GM19452 (cell line): Measurements from ENCODE around the gene NDUFS2.

Source experiments
- ATAC-seq: cut with Tn5 transposase; IDR thresholded peaks from one replicate; pipeline ENCODE4 v1.9.1; 2021; ENCODE audit not compliant: unreplicated experiment

The NDUFS2 gene

GRCh38 chr1:161172349-161172748 is 29.8 kb upstream of the NDUFS2 start:
- no peak for ATAC-seq

GRCh38 chr1:161172776-161173376 is 29.3 kb upstream of the NDUFS2 start:
- no peak for ATAC-seq

GRCh38 chr1:161173711-161174110 is 28.5 kb upstream of the NDUFS2 start:
- ATAC-seq, result no peak

DNA sequence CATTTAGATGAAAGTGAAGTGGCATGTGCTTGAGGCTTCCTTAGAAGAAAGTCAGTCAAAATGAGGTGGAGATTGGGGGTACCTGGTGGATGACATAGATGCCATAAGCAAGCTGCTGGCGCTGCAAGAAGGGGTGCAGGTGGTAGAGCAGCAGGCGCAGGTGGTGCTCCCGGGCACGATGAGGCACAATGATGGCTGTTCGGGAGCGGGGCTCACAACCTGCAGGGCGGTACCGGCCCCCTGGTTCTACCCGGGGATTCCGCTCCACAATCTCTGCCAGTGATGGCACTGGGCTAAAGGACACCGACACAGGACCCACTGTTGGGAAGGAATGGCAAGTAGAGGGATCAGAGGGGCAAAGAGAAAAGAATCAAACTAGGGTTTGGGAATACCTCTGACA is 27.3 kb upstream of the NDUFS2 start:
- no peak for ATAC-seq

- ATAC-seq, result no peak
These were observed 26.3 kb upstream of the NDUFS2 start for GRCh38 chr1:161175771-161176453.

- no peak for ATAC-seq
These were observed 25.6 kb upstream of the NDUFS2 start for GRCh38 chr1:161176468-161177111.

DNA sequence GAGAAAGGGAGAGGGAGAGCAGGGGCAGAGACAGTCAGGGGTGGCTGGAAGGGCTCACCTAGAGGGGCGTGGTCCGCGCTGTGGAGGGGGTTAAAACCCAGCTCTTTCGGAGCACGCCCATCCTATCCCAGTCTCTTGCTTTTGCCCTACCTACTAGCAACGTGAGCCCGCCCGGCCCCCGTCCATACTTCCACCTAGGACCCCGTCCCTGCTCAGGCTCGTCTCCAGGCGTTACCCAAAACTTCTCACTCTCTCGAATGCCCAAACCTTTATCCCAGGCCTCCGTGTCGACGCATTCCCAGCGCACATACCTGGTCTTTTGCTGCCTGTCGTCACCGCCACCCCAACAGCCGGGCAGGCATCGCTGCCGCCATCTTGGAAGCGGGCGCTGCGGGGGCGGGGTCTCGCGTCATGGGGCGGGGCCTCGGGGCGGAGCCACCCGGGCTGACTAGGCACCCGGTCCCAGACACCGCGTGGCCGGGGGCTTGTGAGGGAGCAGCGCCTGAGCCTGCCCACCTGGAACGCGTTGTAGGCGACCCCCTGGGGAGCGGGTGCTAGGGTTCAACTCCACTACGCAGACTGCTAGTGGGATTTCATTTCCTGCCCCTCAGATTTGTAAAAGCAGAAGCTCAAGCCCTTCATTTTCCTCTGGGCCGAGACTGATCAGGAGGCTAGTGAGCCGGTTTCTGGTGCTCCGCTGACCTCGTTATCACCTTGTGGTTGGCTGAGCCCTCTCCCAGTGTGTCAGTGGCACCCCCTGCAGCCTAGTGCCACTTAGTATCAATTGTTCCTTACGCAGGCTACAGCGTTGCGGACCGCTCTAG is 24.8 kb upstream of the NDUFS2 start, which contains the start of gene B4GALT3:
Gene B4GALT3 (minus strand): TSS at position 396 of the 824 bp plus-strand sequence. CDS start 1,447 bp downstream, outside the sequence.
- ATAC-seq, result peak; percentile 76

GRCh38 chr1:161177936-161178244 is 24.3 kb upstream of the NDUFS2 start:
- no peak for ATAC-seq

GRCh38 chr1:161179698-161180097 is 22.5 kb upstream of the NDUFS2 start:
- ATAC-seq, result no peak

GRCh38 chr1:161180639-161181038 is 21.5 kb upstream of the NDUFS2 start:
- no peak for ATAC-seq

DNA sequence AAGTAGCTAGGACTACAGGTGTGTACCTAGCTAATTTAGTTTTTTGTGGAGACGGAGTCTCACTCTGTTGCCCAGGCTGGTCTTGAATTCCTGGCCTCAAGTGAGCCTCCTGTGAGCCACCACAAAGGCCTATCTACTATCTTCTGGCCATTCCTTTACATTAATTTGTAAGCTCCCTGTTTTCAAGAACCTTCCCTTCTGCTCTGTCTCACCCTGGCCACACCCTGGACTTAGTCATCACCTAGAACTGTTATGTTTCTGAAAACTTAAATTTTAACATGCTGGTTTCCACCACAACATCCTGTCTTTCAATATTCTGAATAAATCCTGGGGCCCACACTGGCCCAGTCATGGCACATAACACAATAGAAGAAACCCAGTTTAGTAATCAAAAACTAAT is 20.0 kb upstream of the NDUFS2 start:
- ATAC-seq, result no peak

- peak; percentile 55 for ATAC-seq
These were observed 16.9 kb upstream of the NDUFS2 start for GRCh38 chr1:161185282-161185682.

- ATAC-seq, result peak; percentile 13
These were observed 16.3 kb upstream of the NDUFS2 start for GRCh38 chr1:161185732-161186311.

DNA sequence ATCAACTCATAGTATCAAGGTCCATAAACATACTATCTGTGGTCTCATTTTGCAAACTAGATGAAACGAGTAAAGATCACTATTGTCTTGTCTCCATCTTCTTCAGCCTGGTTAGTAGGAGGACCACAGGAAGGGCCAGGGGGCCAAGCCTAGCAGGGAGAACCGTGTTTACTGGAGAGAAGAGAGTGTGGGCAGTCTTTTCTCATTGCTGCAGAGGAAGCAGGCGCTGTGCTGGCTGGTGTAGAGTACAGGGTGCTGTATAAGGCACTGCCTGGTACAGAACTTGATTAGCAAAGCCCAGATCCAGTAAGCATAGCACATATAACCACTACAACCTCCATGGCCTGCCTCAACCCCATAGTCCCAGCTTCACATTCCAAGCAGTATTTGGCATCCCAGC is 14.9 kb upstream of the NDUFS2 start:
- ATAC-seq, result no peak

DNA sequence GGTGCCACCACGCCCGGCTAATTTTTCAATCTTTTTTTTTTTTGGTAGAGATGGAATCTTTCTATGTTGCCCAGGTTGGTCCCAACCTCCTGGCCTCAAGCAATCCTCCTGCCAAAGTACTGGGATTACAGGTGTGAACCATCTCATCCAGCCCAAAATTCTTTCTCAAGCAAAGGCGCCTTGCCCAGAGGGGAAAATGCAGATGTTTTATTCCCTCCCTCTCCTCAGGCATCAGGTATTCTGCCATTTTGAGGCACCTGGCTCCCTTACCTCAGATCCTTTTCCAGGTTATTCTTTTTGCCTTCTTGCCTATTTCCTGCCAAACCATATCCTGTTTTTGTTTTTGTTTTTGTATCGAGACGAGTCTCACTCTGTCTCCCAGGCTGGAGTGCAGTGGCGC is 13.8 kb upstream of the NDUFS2 start:
- ATAC-seq, result no peak

GRCh38 chr1:161189036-161189435 is 13.1 kb upstream of the NDUFS2 start:
- ATAC-seq, result no peak

GRCh38 chr1:161190962-161191521 is 11.1 kb upstream of the NDUFS2 start:
- ATAC-seq, result no peak

DNA sequence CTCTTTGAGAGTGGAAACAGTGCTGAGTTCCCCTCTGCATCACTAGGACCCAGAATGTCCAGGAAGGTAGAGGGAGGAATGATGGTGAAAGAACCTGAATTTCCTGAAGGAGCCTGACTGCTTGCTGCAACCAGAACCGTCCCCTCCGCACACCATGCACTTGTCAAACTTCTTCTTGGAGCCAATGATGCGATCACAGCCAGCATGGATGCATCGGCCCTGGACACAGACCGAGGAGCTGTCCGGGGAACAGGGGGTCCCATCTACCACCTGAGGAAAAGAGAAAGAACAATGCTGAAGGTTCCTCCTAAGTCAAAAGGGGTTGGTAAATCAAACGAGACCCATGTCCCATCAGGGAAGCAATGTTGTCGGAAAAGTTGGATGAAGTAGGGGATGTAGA is 10.2 kb upstream of the NDUFS2 start:
- no peak for ATAC-seq

DNA sequence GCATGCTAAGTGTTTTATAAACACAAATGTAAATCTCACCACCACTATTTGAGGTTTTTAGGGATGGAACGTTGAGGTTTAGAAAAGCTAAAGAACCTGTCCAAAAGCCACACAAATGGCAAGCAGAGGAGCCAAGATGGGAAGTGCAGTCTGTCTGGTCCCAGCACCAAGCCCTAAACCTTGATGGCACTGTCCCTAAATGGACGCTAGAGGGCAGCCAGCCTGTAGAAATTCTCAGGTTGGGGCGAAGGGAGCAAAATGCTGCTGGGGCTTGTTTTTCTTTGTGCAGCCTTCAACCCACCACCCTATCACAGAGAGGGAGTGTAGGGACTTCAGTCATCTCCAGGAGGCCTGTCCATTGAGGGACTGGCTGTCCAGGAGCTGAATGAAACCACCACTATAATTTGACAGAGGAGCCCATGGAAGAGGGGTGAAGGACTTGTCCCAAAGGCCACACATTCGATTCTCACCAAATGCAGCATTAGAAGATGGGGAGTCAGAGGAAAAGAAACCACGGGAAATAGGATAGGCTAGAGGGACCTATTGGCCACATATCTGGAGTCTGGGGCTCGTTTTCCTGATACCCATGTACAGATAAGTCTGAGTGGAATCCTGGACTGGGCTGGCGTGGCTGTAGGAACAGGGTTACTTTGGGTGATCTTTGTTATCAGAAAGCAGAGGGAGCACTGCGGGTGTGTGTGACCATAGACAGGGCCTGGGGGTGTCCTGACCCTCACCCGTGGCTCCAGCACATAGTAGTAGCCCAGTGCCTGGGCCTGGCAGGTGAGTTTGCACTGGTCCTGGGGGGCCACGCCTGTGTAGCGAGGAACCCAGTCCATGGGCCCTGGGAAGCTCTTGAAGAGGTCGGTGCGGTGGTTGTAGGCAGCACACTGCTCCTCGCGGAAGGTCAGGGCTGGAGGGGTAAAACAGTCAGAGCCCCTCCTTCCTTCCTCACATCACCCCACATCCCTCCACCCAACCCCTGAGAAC is 9.4 kb upstream of the NDUFS2 start:
- peak; percentile 57 for ATAC-seq
